Stomach (tissue), 9 donors: ENCODE data around the gene RFTN1. TPM values are rescaled to one million over a fixed set of nuclear protein-coding genes. Genes with fewer than 3 reads are reported as not detected.
A peak's percentile ranks its signal among the peaks of the same experiment; 100 is the strongest.

Source experiments
- DNase-seq, 2 donors: peaks; one replicate each; pipeline versions ENCODE4 v3.0.0 to v3.0.0-alpha.2; 2013 to 2019
- H3K27ac ChIP-seq, 5 donors: fragments of 200-600 bp in 4 of 5; sonication (generic) in 4 of 5; one replicate each; pipeline ENCODE4 v1.5.1; 2013 to 2019; ENCODE audit warnings: mild to moderate bottlenecking in 1 of 5, moderate library complexity in 1 of 5
- H3K27me3 ChIP-seq, 3 donors: fragments of 200-600 bp; sonication (generic); one replicate each; pipeline ENCODE4 v1.5.1; 2017 to 2019; ENCODE audit warnings: mixed run types in 1 of 3
- H3K36me3 ChIP-seq, 4 donors: fragments of 200-600 bp; sonication (generic); 1 replicate in 3 of 4; 2 replicates in 1 of 4; pipeline ENCODE4 v1.5.1; 2016 to 2019
- H3K4me1 ChIP-seq, 4 donors: fragments of 200-600 bp; sonication (generic); one replicate each; pipeline ENCODE4 v1.5.1; 2016 to 2019
- H3K4me3 ChIP-seq, 4 donors: fragments of 200-600 bp; sonication (generic) in 3 of 4; one replicate each; pipeline ENCODE4 v1.5.1; 2016 to 2019; ENCODE audit warnings: mild to moderate bottlenecking in 1 of 4
- H3K9me3 ChIP-seq, 4 donors: fragments of 200-600 bp; sonication (generic); one replicate each; pipeline ENCODE4 v1.5.1; 2016 to 2019
- CTCF ChIP-seq, 7 experiments: fragments of 450-650 bp in 4 of 7; fragments of 200-600 bp in 3 of 7; sonication (generic) in 3 of 7; IDR thresholded peaks; one replicate each; pipeline ENCODE4 v1.5.1; 2016 to 2019; ENCODE audit warnings: antibody characterized with exemption in 7 of 7, control low read depth in 2 of 7, mild to moderate bottlenecking in 1 of 7
- EP300 ChIP-seq: sonication (generic); formaldehyde crosslinking; IDR thresholded peaks from one replicate; pipeline ENCODE4 v1.6.1; 2017; ENCODE audit warnings: antibody characterized with exemption
- POLR2A ChIP-seq, 4 donors: fragments of 450-650 bp; IDR thresholded peaks; one replicate each; pipeline ENCODE4 v1.6.1; 2016; ENCODE audit warnings: antibody characterized with exemption in 4 of 4, control low read depth in 2 of 4, mild to moderate bottlenecking in 1 of 4, moderate library complexity in 1 of 4
- POLR2AphosphoS5 ChIP-seq, 3 donors: sonication (generic); formaldehyde crosslinking; IDR thresholded peaks; one replicate each; pipeline ENCODE4 v1.6.1; 2016; ENCODE audit warnings: antibody characterized with exemption in 3 of 3
- WGBS, 5 donors: extraction: QIAGEN DNeasy Blood & Tissue Kit in 3 of 5; methylation state at CpG; one replicate each; pipeline versions ENCODE4 v1.1.5 to v1.1.7; 2013 to 2018; 5-methylcytosine and 5-hydroxymethylcytosine counted together
- intact Hi-C: fragments of 100-400 bp; cut with DNase I; formaldehyde crosslinking; loops from one replicate; pipeline ENCODE4 v1.15.1; 2023; ENCODE audit warnings: low total_unique reads
- polyA plus RNA-seq, 3 donors: library from polyadenylated mRNA; stranded (reverse); fragments of 200-250 nt; gene quantifications; one replicate each; pipeline ENCODE4 v1.2.3, GENCODE V29; 2013
- total RNA-seq, 5 donors: library from RNA; depleted of rRNA; stranded (reverse); fragments of >200 nt; gene quantifications; one replicate each; pipeline versions ENCODE4 v1.1.0 to v1.2.3, GENCODE V29; 2014 to 2016
- donor health status: healthy with polysubstance abuse.
- donor health status: Bipolar disorder and iron deficiency.
- donor health status: healthy.

RFTN1 gene
- total and polyA plus RNA-seq, 8 donors: 4.6 to 103 (median 18.9) TPM

DNA sequence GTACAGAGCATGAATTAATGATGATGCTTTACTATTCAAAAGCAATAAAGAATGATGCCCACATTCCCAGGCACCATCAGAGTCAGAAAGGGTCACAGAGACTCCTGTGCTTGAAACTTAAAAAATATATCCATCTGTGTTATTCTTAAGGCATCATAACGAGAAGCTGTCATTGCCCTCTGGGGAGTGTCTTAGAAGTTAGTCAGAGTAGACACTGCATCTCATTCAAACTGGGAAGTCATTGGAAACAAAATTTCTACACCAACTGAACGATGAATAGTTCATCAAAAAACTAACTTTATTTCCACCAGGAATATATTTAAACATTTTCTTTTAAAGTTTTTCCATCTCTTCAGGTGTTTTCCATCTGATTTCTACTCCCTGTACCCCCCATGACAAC is 122.9 kb downstream of the RFTN1 start:
- H3K4me3 ChIP-seq: no peak overlapping the region
- H3K9me3 ChIP-seq: no peaks in the 10 kb centered on the region
- H3K27me3 ChIP-seq: no peaks in the 10 kb centered on the region
- no peaks in the 10 kb centered on the region for H3K36me3 ChIP-seq
- TF ChIP-seq POLR2AphosphoS5 (IDR thresholded peaks at IDR 0.05): no peak
- TF ChIP-seq CTCF (IDR thresholded peaks at IDR 0.05): no peak
- no peak for TF ChIP-seq EP300
- TF ChIP-seq POLR2A (IDR thresholded peaks at IDR 0.05): no peak
- DNase-seq: no peak
- no peaks in the 10 kb centered on the region for H3K4me1 ChIP-seq
- intact Hi-C loops: no loop called here
- WGBS, 5 donors: 74 to 82% (median 78%) methylated on average over 2 of the region's 2 CpGs
- H3K27ac ChIP-seq: no peak overlapping the region

GRCh38 chr3:16388850-16389441 is 124.6 kb downstream of the RFTN1 start:
- no peaks in the 10 kb centered on the region for H3K27me3 ChIP-seq
- no peaks in the 10 kb centered on the region for H3K36me3 ChIP-seq
- H3K4me1 ChIP-seq: no peaks in the 10 kb centered on the region
- TF ChIP-seq POLR2AphosphoS5 (IDR thresholded peaks at IDR 0.05) (no peak), POLR2A (IDR thresholded peaks at IDR 0.05) (no peak), EP300 (no peak), CTCF (IDR thresholded peaks at IDR 0.05) (no peak)
- peak overlapping the region in 1 of 5 donors; percentile 21 for H3K27ac ChIP-seq
- intact Hi-C loops: no loop called here
- WGBS, 5 donors: 57 to 72% (median 67%) methylated on average over 3 of the region's 3 CpGs
- H3K9me3 ChIP-seq: no peaks in the 10 kb centered on the region
- H3K4me3 ChIP-seq: no peak overlapping the region
- DNase-seq: peak in 1 of 2 donors; percentile 80

- 63 to 86% (median 79%) methylated on average over 4 of the region's 4 CpGs for WGBS, 5 donors
- intact Hi-C loops: no loop called here
Observed at GRCh38 chr3:16386561-16386960, 126.9 kb downstream of the RFTN1 start.

GRCh38 chr3:16385151-16385550 is 128.3 kb downstream of the RFTN1 start:
- WGBS, 5 donors: 57 to 70% (median 62%) methylated on average over 5 of the region's 5 CpGs
- Histone ChIP-seq H3K27ac (no peak overlapping the region), H3K36me3 (no peaks in the 10 kb centered on the region), H3K4me1 (no peaks in the 10 kb centered on the region), H3K4me3 (no peak overlapping the region), H3K27me3 (no peaks in the 10 kb centered on the region), H3K9me3 (no peaks in the 10 kb centered on the region)
- no peak for DNase-seq
- intact Hi-C loops: no loop called here
- TF ChIP-seq CTCF (IDR thresholded peaks at IDR 0.05) (no peak), POLR2A (IDR thresholded peaks at IDR 0.05) (no peak), EP300 (no peak), POLR2AphosphoS5 (IDR thresholded peaks at IDR 0.05) (no peak)

More at GRCh38 chr3:16386561-16386960, 126.9 kb downstream of the RFTN1 start:
- DNase-seq: no peak
- Histone ChIP-seq H3K4me3 (no peak overlapping the region), H3K27ac (no peak overlapping the region), H3K27me3 (no peaks in the 10 kb centered on the region), H3K4me1 (no peaks in the 10 kb centered on the region), H3K36me3 (no peaks in the 10 kb centered on the region), H3K9me3 (no peaks in the 10 kb centered on the region)
- TF ChIP-seq POLR2A (IDR thresholded peaks at IDR 0.05) (no peak), EP300 (no peak), CTCF (IDR thresholded peaks at IDR 0.05) (no peak), POLR2AphosphoS5 (IDR thresholded peaks at IDR 0.05) (no peak)
